ENCODE data around the gene KIAA0513.

KIAA0513 gene

GRCh38 chr16:85011846-85012284 lies 15.7 kb upstream of the KIAA0513 start:
- no peaks in the 10 kb centered on the region for H3K27me3 ChIP-seq (ENCODE audit: insufficient read depth, low read depth, severe bottlenecking)
- H3K4me3 ChIP-seq (ENCODE audit: low read depth, low read length) = peak overlapping the region; percentile 87
- no peak for DNase-seq
- no peaks in the 10 kb centered on the region for H3K9me3 ChIP-seq (ENCODE audit: severe bottlenecking)
- H3K27ac ChIP-seq = peak overlapping the region; percentile 90
- H3K36me3 ChIP-seq = no peaks in the 10 kb centered on the region
- TF ChIP-seq, protein P1, sequence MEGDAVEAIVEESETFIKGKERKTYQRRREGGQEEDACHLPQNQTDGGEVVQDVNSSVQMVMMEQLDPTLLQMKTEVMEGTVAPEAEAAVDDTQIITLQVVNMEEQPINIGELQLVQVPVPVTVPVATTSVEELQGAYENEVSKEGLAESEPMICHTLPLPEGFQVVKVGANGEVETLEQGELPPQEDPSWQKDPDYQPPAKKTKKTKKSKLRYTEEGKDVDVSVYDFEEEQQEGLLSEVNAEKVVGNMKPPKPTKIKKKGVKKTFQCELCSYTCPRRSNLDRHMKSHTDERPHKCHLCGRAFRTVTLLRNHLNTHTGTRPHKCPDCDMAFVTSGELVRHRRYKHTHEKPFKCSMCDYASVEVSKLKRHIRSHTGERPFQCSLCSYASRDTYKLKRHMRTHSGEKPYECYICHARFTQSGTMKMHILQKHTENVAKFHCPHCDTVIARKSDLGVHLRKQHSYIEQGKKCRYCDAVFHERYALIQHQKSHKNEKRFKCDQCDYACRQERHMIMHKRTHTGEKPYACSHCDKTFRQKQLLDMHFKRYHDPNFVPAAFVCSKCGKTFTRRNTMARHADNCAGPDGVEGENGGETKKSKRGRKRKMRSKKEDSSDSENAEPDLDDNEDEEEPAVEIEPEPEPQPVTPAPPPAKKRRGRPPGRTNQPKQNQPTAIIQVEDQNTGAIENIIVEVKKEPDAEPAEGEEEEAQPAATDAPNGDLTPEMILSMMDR (IDR thresholded peaks at IDR 0.05; ENCODE audit: low read depth, low read length) = no peak

GRCh38 chr16:85014311-85014710 lies 13.3 kb upstream of the KIAA0513 start:
- TF ChIP-seq, protein P1 (IDR thresholded peaks at IDR 0.05; ENCODE audit: low read depth, low read length) = no peak
- no peak for DNase-seq
- Histone ChIP-seq H3K36me3 (no peaks in the 10 kb centered on the region), H3K27me3 (ENCODE audit: insufficient read depth, low read depth, severe bottlenecking) (no peaks in the 10 kb centered on the region), H3K27ac (no peak overlapping the region), H3K4me3 (ENCODE audit: low read depth, low read length) (no peak overlapping the region), H3K9me3 (ENCODE audit: severe bottlenecking) (no peaks in the 10 kb centered on the region)

DNA sequence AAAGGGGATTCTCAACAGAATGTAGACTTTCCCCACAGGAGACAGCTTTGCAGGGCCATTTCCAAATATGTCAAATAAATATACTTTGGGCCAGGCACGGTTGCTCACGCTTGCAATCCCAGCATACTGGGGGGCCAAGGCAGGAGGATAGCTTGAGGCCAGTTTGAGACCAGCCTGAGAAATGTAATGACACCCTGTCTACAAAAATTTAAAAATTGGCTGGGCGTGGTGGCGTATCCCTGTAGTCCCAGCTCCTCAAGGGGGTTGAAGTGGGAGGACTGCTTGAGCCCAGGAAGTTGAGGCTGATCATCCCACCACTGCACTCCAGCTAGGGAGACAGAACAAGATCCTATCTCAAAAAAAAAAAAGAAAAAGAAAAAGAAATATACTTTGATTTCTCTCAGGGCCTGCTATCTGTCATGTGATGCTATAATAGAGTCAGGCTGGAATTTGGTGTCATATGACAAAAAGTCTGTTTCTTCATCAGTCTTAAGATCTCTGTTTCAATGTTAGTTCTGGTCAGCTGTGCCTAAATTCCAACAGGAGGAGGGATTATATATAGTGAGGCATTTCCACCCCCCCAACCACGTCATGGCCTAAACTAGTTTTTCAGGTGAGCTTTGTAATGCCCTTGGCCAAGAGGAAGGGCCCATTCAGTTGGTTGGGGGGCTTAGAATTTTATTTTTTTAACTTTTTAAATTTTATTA lies 12.0 kb upstream of the KIAA0513 start:
- Histone ChIP-seq H3K27ac (no peak overlapping the region), H3K27me3 (ENCODE audit: insufficient read depth, low read depth, severe bottlenecking) (no peaks in the 10 kb centered on the region), H3K36me3 (no peaks in the 10 kb centered on the region), H3K9me3 (ENCODE audit: severe bottlenecking) (no peaks in the 10 kb centered on the region), H3K4me3 (ENCODE audit: low read depth, low read length) (no peak overlapping the region)
- DNase-seq = no peak
- TF ChIP-seq, protein P1 (IDR thresholded peaks at IDR 0.05; ENCODE audit: low read depth, low read length) = no peak

- no peaks in the 10 kb centered on the region for H3K9me3 ChIP-seq (ENCODE audit: severe bottlenecking)
- H3K36me3 ChIP-seq = no peaks in the 10 kb centered on the region
- no peaks in the 10 kb centered on the region for H3K27me3 ChIP-seq (ENCODE audit: insufficient read depth, low read depth, severe bottlenecking)
- no peak overlapping the region for H3K27ac ChIP-seq
- DNase-seq = no peak
- TF ChIP-seq, protein P1 (IDR thresholded peaks at IDR 0.05; ENCODE audit: low read depth, low read length) = no peak
- H3K4me3 ChIP-seq (ENCODE audit: low read depth, low read length) = no peak overlapping the region
These were observed 10.4 kb upstream of the KIAA0513 start for GRCh38 chr16:85017151-85017550.

DNA sequence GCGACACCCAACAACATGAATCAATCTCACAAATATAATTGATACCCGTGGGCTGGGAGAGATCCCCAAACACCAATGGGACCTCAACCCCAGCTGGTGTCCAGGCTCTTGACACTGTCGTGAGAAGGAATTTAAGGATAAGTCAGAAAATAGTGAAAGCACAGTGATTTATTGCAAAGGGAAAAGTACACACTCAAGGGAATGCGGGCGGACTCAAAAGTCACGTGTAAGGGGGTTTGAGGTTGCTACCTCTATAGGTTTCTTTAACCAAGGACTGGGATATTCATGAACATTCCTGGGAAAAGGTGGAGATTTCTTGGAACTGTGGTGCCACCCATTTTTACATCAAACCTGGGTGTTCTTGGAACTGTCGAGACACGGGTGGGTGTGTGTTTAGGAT lies 10.0 kb upstream of the KIAA0513 start:
- Histone ChIP-seq H3K27me3 (ENCODE audit: insufficient read depth, low read depth, severe bottlenecking) (no peaks in the 10 kb centered on the region), H3K27ac (no peak overlapping the region), H3K4me3 (ENCODE audit: low read depth, low read length) (no peak overlapping the region), H3K9me3 (ENCODE audit: severe bottlenecking) (no peaks in the 10 kb centered on the region), H3K36me3 (no peaks in the 10 kb centered on the region)
- no peak for DNase-seq
- TF ChIP-seq, protein P1 (IDR thresholded peaks at IDR 0.05; ENCODE audit: low read depth, low read length) = no peak

Measured in WERI-Rb-1 (cell line).